ENCODE results near the gene VPS35L. TPM values are rescaled to one million over a fixed set of nuclear protein-coding genes. Genes with fewer than 3 reads are reported as not detected.

The VPS35L gene
- total and polyA plus RNA-seq, 2 experiments from 2014 or later: 48.0 to 54.6 TPM

DNA sequence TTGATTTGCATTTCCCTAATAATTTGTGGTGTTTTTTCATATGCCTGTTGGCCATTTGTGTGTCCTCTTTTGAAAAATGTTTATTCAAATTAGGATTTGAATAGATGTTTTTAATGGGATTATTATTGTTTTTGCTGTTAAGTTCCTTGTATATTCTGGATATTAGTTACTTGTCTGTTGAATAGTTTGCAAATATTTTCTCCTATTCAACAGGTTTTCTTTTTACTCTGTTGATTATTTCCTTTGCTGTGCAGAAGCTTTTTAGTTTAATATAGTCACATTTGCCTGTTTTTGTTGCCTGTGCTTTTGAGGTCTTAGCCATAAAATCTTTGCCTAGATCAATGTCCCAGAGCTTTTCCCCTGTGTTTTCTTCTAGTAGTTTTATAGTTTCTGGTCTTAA is 43.2 kb upstream of the VPS35L start:
- H3K4me3 Mint-ChIP-seq: no peak overlapping the region
- Histone ChIP-seq H3F3A (replicated peaks; ENCODE audit: low read depth) (no peaks in the 10 kb centered on the region), H2AFZ (no peak overlapping the region), H4K20me1 (replicated peaks; ENCODE audit: insufficient read depth) (peaks cover 2% of the 10 kb centered on the region), H3K4me3 (no peak overlapping the region), H3K27ac (ENCODE audit: low read depth) (no peak overlapping the region), H3K36me3 (ENCODE audit: insufficient read depth) (peaks cover 28% of the 10 kb centered on the region), H3K9me2 (ENCODE audit: insufficient read depth) (no peaks in the 10 kb centered on the region), H3K79me2 (replicated peaks; ENCODE audit: insufficient read depth) (peaks cover 29% of the 10 kb centered on the region), H3K27me3 (ENCODE audit: insufficient read depth) (no peaks in the 10 kb centered on the region), H3K4me2 (no peak overlapping the region), H3K4me1 (ENCODE audit: insufficient read depth) (no peaks in the 10 kb centered on the region)
- no peaks in the 10 kb centered on the region; the same call in 2 of the 3 replicates for H3K9me3 Mint-ChIP-seq
- DNase-seq (ENCODE audit: low spot score): no peak
- H3K27me3 Mint-ChIP-seq (ENCODE audit: insufficient read depth, low read depth, poor library complexity): no peaks in the 10 kb centered on the region
- H3K27ac Mint-ChIP-seq: no peak overlapping the region
- no peak for TF ChIP-seq STAT1 (IDR thresholded peaks at IDR 0.05; ENCODE audit: unreplicated experiment)
- TF ChIP-seq, protein P1, sequence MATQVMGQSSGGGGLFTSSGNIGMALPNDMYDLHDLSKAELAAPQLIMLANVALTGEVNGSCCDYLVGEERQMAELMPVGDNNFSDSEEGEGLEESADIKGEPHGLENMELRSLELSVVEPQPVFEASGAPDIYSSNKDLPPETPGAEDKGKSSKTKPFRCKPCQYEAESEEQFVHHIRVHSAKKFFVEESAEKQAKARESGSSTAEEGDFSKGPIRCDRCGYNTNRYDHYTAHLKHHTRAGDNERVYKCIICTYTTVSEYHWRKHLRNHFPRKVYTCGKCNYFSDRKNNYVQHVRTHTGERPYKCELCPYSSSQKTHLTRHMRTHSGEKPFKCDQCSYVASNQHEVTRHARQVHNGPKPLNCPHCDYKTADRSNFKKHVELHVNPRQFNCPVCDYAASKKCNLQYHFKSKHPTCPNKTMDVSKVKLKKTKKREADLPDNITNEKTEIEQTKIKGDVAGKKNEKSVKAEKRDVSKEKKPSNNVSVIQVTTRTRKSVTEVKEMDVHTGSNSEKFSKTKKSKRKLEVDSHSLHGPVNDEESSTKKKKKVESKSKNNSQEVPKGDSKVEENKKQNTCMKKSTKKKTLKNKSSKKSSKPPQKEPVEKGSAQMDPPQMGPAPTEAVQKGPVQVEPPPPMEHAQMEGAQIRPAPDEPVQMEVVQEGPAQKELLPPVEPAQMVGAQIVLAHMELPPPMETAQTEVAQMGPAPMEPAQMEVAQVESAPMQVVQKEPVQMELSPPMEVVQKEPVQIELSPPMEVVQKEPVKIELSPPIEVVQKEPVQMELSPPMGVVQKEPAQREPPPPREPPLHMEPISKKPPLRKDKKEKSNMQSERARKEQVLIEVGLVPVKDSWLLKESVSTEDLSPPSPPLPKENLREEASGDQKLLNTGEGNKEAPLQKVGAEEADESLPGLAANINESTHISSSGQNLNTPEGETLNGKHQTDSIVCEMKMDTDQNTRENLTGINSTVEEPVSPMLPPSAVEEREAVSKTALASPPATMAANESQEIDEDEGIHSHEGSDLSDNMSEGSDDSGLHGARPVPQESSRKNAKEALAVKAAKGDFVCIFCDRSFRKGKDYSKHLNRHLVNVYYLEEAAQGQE (IDR thresholded peaks at IDR 0.05; ENCODE audit: unreplicated experiment): no peak
- TF ChIP-seq POLR2AphosphoS5 (IDR thresholded peaks at IDR 0.05; ENCODE audit: low read depth): no peak
- TF ChIP-seq EZH2phosphoT487 (IDR thresholded peaks at IDR 0.05; ENCODE audit: unreplicated experiment): no peak
- no peak for TF ChIP-seq NANOG (IDR thresholded peaks at IDR 0.05; ENCODE audit: borderline replicate concordance)
- TF ChIP-seq, protein P2, sequence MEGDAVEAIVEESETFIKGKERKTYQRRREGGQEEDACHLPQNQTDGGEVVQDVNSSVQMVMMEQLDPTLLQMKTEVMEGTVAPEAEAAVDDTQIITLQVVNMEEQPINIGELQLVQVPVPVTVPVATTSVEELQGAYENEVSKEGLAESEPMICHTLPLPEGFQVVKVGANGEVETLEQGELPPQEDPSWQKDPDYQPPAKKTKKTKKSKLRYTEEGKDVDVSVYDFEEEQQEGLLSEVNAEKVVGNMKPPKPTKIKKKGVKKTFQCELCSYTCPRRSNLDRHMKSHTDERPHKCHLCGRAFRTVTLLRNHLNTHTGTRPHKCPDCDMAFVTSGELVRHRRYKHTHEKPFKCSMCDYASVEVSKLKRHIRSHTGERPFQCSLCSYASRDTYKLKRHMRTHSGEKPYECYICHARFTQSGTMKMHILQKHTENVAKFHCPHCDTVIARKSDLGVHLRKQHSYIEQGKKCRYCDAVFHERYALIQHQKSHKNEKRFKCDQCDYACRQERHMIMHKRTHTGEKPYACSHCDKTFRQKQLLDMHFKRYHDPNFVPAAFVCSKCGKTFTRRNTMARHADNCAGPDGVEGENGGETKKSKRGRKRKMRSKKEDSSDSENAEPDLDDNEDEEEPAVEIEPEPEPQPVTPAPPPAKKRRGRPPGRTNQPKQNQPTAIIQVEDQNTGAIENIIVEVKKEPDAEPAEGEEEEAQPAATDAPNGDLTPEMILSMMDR (conservative IDR thresholded peaks at IDR 0.05; ENCODE audit: low read depth in 2 of 2): no peak
- TF ChIP-seq CREB1 (CRISPR knock-in tag; IDR thresholded peaks at IDR 0.05; ENCODE audit: low read depth): no peak
- TF ChIP-seq ZNF114 (CRISPR knock-in tag; IDR thresholded peaks at IDR 0.05): no peak
- no peak for TF ChIP-seq EZH2 (IDR thresholded peaks at IDR 0.05; ENCODE audit: low read depth, unreplicated experiment)
- TF ChIP-seq, protein P3, sequence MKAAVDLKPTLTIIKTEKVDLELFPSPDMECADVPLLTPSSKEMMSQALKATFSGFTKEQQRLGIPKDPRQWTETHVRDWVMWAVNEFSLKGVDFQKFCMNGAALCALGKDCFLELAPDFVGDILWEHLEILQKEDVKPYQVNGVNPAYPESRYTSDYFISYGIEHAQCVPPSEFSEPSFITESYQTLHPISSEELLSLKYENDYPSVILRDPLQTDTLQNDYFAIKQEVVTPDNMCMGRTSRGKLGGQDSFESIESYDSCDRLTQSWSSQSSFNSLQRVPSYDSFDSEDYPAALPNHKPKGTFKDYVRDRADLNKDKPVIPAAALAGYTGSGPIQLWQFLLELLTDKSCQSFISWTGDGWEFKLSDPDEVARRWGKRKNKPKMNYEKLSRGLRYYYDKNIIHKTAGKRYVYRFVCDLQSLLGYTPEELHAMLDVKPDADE (IDR thresholded peaks at IDR 0.05): no peak
- peaks cover 64% of the 10 kb centered on the region for H3K36me3 Mint-ChIP-seq (ENCODE audit: low read depth)
- H3K4me1 Mint-ChIP-seq: no peaks in the 10 kb centered on the region
- ATAC-seq: no peak
